CD4-positive, alpha-beta T cell treated with Interleukin-6 at 100 ng/mL for 8 hours (primary cell): ENCODE data around the gene ZNF638.
"Not testable (repeated sequence)": the region's sequence is repeated elsewhere in the genome, so short reads cannot be mapped to it uniquely, and the experiment has no call there.

ENCODE experiments used
- DNase-seq: peaks from one replicate; pipeline ENCODE4 v3.0.0-alpha.2; 2020; ENCODE audit warnings: mixed read lengths, low spot score

ZNF638 gene, protein sequence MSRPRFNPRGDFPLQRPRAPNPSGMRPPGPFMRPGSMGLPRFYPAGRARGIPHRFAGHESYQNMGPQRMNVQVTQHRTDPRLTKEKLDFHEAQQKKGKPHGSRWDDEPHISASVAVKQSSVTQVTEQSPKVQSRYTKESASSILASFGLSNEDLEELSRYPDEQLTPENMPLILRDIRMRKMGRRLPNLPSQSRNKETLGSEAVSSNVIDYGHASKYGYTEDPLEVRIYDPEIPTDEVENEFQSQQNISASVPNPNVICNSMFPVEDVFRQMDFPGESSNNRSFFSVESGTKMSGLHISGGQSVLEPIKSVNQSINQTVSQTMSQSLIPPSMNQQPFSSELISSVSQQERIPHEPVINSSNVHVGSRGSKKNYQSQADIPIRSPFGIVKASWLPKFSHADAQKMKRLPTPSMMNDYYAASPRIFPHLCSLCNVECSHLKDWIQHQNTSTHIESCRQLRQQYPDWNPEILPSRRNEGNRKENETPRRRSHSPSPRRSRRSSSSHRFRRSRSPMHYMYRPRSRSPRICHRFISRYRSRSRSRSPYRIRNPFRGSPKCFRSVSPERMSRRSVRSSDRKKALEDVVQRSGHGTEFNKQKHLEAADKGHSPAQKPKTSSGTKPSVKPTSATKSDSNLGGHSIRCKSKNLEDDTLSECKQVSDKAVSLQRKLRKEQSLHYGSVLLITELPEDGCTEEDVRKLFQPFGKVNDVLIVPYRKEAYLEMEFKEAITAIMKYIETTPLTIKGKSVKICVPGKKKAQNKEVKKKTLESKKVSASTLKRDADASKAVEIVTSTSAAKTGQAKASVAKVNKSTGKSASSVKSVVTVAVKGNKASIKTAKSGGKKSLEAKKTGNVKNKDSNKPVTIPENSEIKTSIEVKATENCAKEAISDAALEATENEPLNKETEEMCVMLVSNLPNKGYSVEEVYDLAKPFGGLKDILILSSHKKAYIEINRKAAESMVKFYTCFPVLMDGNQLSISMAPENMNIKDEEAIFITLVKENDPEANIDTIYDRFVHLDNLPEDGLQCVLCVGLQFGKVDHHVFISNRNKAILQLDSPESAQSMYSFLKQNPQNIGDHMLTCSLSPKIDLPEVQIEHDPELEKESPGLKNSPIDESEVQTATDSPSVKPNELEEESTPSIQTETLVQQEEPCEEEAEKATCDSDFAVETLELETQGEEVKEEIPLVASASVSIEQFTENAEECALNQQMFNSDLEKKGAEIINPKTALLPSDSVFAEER (N-terminal part only)

DNA sequence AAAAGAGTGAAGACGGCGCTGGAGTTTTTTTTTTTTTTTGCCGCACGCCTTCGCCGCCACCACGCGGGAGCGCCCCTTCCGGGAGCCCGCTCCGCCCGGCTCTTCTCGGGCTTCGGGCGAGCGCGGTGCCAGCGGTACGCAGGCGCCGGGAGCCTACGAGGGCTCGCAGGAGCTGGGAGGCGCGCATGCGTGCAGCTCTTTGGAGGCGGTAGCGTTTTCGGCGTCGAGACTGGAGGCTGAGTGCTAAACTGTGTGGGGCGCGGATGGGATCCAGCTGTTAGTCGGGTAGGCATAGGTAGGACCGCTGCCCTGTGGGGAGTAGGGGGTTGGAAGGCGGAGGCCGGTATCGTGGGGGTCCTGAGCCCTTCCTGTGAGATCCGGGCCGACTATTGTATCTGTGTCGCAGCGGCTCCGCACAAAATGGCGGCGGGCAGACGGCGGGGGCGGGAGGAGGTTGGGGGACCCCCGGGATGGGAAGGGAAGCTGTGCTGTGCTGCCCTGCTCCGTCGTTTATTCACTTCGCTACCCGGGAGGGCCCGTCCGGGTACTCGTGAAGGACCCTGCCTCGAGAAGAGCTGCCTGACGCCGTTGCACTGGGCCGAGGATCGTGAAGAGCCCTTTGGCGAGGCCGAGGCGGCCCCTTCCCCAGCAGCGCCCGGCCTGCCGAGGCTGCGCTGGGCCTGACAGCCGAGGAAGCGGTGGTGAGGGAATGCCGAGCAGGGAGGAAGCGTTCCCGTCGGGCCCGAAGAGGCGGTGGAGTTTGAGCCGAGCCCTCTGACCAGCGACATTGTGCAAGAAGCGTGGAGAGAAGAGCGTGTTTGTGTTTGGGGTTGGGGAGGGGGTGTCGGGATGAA is at the start of gene ZNF638:
Gene ZNF638 (plus strand): TSS at position 202 of the 854 bp plus-strand sequence. CDS start 17,173 bp downstream, outside the sequence.
- DNase-seq: peak; percentile 93

DNA sequence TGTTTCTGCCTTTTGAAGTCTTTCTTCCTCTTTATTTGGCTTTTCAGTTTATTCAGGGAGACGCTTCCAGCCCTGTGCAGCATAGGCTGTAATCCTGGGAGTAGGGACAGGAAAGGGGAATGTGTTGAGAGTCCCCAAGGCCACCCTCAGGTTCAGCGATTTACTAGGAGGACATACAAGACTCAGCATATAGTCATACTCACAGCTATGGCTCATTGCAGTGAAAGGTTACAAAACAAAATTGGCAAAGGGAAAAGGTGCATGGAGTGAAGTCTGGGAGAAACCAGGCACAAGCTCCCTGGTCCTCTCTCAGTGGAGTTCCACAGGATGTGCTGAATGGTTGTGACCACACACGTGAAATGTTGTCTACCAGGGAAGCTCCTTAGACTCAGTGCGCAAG is 49.6 kb upstream of the ZNF638 start:
- no peak for DNase-seq

DNA sequence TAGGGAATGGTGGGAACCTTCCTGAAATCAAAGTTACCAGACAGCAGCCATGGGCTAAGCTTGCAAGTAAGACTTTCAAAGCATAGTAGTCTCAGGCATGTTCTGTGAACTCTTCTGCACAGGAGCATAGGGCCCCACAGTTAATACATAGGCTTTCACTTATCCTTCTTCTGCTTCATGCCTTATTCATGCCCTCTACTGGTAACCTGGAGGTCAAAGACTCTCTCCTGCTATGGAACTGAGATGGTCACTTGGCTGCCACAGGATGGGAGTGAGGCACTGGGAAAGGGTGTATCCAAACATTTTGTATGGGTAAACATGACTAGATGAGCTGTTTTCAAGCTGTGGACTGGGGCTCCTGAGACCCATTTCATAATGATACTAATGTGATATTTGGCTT is 49.1 kb upstream of the ZNF638 start:
- DNase-seq: no peak

DNA sequence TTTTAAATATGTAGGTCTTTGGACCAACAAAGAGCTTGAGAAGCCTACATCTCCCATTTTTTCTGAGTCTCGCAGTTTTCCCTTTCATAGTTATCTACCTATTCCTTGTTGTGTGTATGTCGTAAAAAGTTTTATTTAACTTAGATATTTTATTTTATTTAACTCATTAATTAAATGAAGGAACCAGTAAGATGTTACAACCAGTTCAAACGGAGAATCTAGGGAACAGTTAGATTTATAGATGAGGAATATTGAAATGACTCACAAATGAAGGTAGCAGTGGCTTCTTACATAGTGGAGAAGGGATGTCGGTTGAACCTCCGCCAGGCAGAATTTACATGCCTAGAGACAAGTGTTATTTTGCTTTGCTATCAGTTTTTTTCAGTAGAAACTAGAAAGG is 48.5 kb upstream of the ZNF638 start:
- no peak for DNase-seq

DNA sequence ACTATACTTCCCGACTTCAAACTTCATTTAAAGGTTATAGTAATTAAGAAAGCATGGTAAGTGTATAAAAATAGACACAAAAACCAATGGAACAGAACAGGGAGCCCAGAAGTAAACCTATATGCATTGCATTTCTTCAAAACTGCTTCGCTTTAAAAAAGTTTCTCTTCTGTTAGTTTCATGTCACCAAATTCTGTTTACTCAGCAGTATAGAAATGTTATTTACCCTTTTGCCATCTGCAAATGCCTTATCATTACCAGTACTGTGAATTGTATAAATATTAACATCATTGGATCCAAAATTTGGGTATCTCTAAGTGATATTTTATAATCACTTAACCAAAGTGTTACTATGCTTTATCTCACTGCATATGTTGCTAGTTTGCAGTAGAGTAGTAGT is 45.9 kb upstream of the ZNF638 start:
- DNase-seq: no peak

DNA sequence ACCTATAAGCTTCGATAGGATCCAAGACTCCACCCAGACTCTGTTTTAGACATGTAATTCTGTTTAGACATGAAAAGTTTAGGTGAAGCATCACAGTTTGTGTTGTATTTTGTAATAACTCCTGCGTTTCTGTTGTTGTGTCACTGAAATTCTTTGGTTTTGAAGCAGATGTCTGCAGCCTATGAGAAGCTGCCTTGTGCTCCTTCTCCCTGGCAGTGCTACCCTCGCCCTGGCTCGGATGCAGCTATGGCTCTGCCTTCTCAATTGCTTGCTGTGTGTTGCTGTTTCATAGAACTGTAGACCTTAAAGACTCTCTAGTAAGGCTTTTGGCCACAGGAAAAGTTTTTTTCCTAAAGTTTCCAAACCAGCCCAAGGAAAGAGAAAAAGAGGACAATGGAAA is 40.2 kb upstream of the ZNF638 start:
- DNase-seq: no peak

DNA sequence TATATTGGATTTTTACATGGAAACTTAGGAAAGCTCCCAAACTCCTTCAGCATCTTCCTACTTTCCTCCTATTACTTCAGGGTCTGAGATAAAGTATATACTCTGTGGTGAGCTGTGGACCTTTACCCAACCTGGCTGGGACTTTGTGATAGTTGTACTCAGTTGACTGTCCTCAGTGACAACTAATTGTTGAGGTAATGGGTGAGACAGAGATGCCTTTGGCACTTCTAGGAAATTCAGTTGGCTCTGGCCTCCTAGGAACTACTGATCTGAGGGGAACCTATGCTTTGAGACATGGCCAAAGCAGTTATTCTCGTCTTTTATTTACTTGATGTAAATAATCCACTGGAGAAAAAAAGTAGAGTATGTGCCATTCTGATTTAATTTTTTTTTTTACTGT is 39.4 kb upstream of the ZNF638 start:
- DNase-seq: no peak

DNA sequence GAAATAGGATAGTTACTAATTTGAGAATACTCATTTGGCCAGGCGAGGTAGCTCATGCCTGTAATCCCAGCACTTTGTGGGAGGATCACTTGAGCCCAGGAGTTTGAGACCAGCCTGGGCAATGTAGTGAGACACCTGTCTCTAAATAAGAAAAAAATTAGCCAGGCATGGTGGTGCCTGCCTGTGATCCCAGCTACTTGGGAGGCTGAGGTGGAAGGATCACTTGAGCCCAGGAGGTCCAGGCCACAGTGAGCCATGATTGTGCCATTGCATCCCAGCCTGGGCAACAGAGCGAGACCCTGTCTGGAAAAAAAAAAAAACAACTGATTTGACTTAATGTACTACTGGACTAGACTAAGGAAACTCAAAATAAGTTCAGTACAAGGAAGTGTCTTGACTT is 32.7 kb upstream of the ZNF638 start:
- no peak for DNase-seq

DNA sequence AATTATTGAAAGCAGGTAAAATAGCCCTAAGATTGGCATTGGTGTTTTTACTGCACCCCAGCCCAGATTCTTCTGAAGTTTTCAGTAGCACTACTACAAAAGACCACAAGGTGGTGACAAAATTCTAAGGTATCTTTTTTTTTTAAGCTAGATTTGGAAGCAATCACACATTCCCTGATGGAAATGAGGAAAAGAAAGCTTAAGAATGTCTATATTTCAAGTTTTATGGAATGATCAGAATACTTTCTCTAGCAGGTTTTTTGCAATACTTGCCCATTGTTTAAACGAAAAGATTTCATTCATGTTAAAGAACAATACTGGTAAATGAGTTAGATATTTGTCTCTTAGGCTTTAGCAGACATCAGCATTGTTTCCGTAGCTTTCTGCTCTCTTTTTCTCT is 32.1 kb upstream of the ZNF638 start:
- DNase-seq: peak; percentile 8

DNA sequence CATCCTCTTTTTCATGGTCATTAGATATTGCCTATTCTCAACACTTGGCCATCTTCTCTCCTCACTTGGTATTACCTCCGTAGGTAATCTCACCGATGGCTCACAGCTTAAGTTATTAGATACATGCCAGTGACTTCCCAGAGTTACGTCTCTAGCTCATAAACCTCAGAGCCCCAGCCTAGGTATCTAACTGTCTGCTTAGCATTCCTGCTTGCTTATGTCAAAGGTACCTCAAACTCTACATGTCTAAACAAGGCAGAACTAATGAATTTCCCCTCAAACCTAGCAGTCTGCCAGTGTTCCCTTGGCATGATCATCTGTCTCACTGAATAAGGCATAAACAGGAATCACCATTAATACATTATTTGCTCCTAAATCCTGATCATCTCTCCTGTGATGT is 27.7 kb upstream of the ZNF638 start:
- no peak for DNase-seq

DNA sequence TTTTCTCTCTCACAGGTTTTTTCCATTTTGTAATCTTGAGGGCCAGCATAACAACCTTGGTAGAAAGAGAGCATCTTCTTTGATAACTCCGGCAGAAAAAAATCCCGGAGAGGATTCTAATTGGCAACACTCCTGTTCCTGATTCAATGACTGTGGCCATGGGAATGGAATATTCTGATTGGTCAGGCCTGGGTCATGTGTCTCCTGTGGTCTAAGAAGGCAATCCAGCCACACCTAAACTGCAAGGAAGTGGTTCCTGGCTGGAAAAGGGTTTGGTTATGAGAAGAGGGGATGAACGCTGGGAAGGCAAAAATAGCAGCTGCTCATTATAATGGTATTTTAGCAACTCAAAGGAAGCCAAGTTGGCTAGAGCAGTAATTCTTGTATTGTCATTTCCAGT is 24.8 kb upstream of the ZNF638 start:
- no peak for DNase-seq

DNA sequence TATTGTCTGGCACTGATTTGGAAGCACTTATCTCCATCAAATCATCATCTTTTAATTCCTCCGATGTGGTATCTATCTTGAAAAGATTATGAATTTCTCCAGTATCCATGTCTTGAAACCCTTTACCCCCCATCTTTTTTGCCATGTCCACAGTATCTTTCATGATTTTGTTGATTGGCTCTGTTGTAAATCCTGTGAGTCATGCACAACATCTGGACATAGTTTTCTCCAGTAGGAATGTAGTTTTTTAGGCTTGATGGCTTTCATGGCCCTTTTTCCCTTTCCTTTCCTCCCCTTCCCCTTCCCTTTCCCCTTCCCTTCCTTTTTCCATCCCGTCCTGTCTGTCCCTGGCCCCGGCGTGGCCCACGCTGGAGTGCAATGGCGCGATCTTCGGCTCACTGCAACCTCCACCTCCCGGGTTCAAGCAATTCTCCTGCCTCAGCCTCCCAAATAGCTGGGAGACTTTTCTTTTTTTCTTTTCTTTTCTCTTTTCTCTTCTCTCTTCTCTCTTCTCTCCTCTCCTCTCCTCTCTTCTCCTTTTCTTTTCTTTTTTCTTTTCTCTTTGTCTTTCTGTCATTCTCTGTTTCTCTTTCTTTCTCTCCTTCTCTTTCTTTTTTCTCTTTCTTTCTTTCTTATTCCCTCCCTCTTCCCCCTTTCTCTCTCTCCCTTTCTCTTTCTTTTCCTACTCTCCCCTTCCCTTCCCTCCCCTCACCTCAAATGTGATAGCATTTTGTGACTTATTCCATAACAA is 18.4 kb upstream of the ZNF638 start:
- no peak for DNase-seq

DNA sequence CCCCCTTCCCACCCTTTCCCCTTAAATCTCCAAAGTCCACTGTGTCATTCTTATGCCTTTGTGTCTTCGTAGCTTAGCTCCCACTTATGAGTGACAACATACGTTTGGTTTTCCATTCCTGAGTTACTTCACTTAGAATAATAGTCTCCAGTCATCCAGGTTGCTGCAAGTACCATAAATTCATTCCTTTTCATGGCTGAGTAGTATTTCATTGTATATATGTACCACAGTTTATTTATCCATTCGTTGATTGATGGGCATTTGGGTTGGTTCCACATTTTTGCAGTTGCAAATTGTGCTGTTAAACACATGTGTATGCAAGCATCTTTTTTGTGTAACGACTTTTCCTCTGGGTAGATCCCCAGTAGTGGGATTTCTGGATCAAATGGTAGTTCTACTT is 14.5 kb upstream of the ZNF638 start:
- no peak for DNase-seq

DNA sequence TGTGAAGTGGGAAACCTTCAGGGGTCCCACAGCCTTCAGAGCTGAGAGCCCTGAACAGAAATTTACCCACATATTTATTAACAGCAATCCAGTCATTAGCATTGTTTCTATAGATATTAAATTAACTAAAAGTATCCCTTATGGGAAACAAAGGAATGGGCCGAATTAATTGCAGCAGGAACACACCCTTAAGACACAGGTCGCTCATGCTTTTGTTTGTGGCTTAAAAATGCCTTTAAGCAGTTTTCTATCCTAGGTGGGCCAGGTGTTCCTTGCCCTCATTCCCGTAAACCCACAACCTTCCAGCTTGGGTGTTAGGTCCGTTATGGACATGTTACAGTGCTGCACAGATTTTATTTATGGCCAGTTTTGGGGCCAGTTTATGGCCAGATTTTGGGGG is 13.7 kb upstream of the ZNF638 start:
- not testable (repeated sequence) for DNase-seq

DNA sequence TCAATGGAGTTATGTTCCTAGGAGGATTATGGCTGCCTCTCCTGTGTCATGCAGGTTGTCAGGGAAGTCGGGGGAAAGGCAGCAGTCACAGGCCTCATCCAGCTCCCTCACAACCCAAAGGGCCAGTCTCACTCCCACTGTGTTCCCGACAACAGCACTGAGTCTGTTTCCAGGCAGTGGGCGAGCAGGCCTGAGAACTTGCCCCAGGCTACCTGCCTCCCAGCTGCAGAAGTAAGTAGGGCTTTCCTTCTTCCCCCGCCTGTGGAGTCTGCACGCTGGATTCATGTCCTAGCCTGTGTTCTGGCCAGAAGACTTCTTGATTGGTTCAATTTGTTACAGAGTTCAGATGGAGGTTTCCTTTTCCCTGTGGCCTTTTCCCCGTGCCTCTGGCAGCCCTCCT is 8.2 kb upstream of the ZNF638 start:
- no peak for DNase-seq

DNA sequence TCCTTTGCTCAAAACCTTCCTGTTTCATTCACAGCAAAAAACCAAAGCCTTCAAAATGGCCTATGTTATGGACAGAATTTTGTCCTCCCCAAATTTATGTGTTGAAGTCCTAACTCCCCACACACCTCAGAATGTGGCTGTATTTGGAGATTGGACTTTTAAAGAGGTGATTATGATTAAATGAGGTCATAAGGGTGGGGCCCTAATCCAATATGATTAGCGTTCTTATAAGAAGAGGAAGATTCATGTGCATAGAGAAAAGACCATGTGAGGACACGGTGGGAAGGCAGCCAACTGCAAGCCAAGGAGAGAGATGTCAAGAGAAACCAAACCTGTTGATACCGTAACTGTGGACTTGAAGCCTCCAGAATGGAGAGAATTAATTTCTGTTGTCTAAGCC is 4.6 kb upstream of the ZNF638 start:
- DNase-seq: no peak

DNA sequence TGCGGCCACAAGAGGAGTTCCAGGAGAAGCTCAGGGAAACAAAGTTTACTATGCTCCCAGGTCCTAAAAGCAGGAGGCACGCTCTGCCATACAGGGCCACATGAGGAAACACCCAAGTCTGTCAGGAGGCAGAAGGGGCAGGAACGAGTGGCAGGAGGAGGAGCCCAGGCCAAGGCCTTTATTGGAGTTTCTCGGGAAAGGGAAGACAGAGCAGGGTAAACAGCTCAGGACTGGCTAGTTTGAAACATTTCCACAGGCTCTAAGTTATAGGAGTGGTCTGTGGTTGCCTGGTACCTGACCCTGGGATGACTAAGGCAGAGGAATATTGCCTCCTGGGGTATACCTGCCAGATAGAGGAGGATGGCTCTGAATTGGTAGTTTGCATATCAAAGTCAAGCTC is 3.7 kb upstream of the ZNF638 start:
- DNase-seq: no peak

DNA sequence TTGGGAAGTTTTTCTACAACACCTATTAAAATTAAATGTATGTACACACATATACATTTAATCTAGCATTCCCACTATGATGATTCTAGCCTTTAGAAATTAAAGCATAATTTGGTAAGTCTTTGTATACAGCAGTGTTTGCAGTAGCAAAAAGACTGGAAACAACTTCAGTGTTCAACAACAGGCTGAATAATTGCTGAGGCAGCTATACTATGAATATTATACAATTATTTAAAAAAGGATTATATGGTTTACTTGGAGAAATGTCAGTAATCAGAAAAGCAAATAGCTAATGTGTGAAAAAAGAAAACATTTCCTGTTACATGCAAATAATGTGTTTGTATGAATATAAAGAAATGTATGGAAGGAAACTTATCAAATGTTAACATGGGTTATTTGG is 1.4 kb upstream of the ZNF638 start:
- no peak for DNase-seq

DNA sequence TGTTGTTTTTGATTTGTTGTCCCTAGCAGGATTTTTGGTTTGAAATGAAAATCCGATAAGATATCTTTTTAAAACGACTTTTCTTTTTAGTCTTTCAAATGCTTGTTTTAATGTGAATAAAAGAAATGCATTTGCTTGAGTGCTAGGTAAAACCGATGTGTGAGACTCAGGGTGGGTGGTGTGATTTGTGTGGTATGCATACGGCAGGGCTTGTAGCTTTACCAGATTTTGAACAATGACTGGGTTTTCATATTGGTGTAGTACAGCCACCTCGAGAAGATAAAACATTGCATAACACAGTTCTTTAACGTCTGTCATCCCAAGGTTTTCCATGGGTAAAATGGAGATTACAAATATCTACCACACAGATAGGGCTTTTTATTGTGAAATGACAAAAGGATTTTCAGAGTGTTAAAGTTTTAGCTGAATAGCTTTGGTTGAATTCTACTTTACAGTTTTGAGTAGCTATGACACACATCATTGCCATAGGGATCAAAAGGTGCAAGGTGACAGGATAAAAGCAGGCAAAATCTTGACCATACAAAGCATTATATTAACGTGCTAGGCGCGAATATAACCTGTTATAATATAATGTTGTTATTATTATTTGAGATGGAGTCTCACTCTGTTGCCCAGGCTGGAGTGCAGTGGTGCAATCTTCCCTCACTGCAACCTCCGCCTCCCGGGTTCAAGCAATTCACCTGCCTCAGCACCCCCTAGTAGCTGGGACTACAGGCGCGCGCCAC is 824 bp upstream of the ZNF638 start:
- DNase-seq: no peak

DNA sequence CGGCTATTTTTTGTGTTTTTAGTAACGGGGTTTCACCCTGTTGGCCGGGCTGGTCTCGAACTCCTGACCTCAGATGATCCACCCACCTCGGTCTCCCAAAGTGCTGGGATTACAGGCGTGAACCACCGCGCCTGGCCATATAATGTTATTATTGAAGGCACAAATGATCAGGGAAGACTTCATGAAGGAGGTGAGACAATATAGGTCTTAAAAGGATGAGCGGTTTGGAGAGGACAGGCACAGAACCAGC is 326 bp upstream of the ZNF638 start:
- not testable (repeated sequence) for DNase-seq

DNA sequence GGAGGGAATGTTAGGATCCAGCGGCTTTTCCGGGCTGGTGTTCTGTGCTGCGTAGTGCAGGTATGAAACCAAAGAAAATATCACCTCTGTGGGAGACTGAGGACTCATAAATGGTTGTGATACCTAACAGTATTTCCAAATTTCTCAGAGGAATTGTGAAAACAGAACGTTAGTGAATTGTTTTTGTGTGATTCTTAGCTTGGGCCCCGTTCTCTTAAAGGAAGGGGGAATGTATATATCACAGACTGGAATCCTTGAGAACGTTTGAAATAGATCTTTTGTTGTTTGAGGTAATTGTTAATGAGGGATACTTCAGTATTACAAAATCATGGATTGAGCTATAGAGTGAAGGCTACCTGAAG is 834 bp downstream of the ZNF638 start:
- no peak for DNase-seq
